Measurements from ENCODE around the gene PDE4D. TPM values are rescaled to one million over a fixed set of nuclear protein-coding genes. Genes with fewer than 3 reads are reported as not detected.

Gene PDE4D
- total RNA-seq, 1 donor from 2014 or later = 85.8 TPM

- ATAC-seq = no peak
- H3K4me3 ChIP-seq = no peak overlapping the region
- no peak for DNase-seq
- intact Hi-C loops (cut with DNase I) = no loop called here
- no peaks in the 10 kb centered on the region for H3K9me3 ChIP-seq
- no peaks in the 10 kb centered on the region for H3K36me3 ChIP-seq
- no peak overlapping the region for H3K27ac ChIP-seq
- no peak for TF ChIP-seq CTCF (IDR thresholded peaks at IDR 0.05)
- H3K27me3 ChIP-seq = no peaks in the 10 kb centered on the region
- H3K4me1 ChIP-seq = no peaks in the 10 kb centered on the region
Measured at GRCh38 chr5:59569608-59570334, 323.8 kb downstream of the PDE4D start.

GRCh38 chr5:59569158-59569557 lies 324.4 kb downstream of the PDE4D start:
- no peaks in the 10 kb centered on the region for H3K36me3 ChIP-seq
- intact Hi-C loops (cut with DNase I) = no loop called here
- no peak for ATAC-seq
- H3K4me1 ChIP-seq = no peaks in the 10 kb centered on the region
- H3K9me3 ChIP-seq = no peaks in the 10 kb centered on the region
- H3K27me3 ChIP-seq = no peaks in the 10 kb centered on the region
- TF ChIP-seq CTCF (IDR thresholded peaks at IDR 0.05) = no peak
- H3K4me3 ChIP-seq = no peak overlapping the region
- no peak for DNase-seq
- H3K27ac ChIP-seq = no peak overlapping the region

GRCh38 chr5:59568161-59568560 lies 325.4 kb downstream of the PDE4D start:
- Histone ChIP-seq H3K27me3 (no peaks in the 10 kb centered on the region), H3K27ac (no peak overlapping the region), H3K4me1 (no peaks in the 10 kb centered on the region), H3K4me3 (no peak overlapping the region), H3K36me3 (no peaks in the 10 kb centered on the region), H3K9me3 (no peaks in the 10 kb centered on the region)
- intact Hi-C loops (cut with DNase I) = no loop called here
- ATAC-seq (no peak), DNase-seq (no peak)
- TF ChIP-seq CTCF (IDR thresholded peaks at IDR 0.05) = no peak

GRCh38 chr5:59565551-59565950 lies 328.0 kb downstream of the PDE4D start:
- ATAC-seq (peak; percentile 21), DNase-seq (no peak)
- H3K27ac ChIP-seq = no peak overlapping the region
- TF ChIP-seq CTCF (IDR thresholded peaks at IDR 0.05) = no peak
- no peaks in the 10 kb centered on the region for H3K36me3 ChIP-seq
- H3K4me3 ChIP-seq = no peak overlapping the region
- no peaks in the 10 kb centered on the region for H3K4me1 ChIP-seq
- H3K9me3 ChIP-seq = no peaks in the 10 kb centered on the region
- intact Hi-C loops (cut with DNase I) = no loop called here
- H3K27me3 ChIP-seq = no peaks in the 10 kb centered on the region

- intact Hi-C loops (cut with DNase I) = no loop called here
- ATAC-seq = peak; percentile 43
- TF ChIP-seq CTCF (IDR thresholded peaks at IDR 0.05) = no peak
Measured at GRCh38 chr5:59564895-59565294, 328.6 kb downstream of the PDE4D start.

More at GRCh38 chr5:59564895-59565294, 328.6 kb downstream of the PDE4D start:
- Histone ChIP-seq H3K27me3 (no peaks in the 10 kb centered on the region), H3K4me3 (no peak overlapping the region), H3K9me3 (no peaks in the 10 kb centered on the region), H3K27ac (no peak overlapping the region), H3K4me1 (no peaks in the 10 kb centered on the region), H3K36me3 (no peaks in the 10 kb centered on the region)
- no peak for DNase-seq

Data from upper lobe of right lung (tissue), 1 donor.